ENCODE data around the gene TSC22D3. TPM values are rescaled to one million over a fixed set of nuclear protein-coding genes. Genes with fewer than 3 reads are reported as not detected.

The TSC22D3 gene
- total and polyA plus RNA-seq, 2 experiments from 2014 or later = 235 to 297 TPM

DNA sequence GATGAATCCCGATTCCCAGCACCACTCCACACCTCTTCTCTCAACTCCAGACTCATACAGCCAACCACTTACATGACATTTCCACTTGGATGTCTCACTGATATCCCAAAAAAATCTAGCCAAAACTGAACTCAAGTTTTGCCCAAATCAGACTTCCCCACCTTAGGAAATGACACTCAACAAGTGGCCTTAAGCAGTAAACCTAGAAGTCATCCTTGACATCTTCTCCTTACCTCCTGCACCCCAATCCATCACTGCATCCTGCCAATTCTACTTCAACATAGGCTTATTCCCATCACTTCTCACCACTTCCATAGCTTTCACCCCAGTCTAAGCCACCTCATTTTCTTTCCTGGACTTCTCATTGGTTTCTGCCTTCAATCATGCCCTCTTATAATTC, 108.2 kb downstream of the TSC22D3 start:
- H3K4me3 ChIP-seq = no peak overlapping the region
- no peaks in the 10 kb centered on the region for H3K36me3 ChIP-seq
- peaks cover 8% of the 10 kb centered on the region for H3K4me1 ChIP-seq (ENCODE audit: low read depth)
- H3K27ac ChIP-seq = no peak overlapping the region
- no peaks in the 10 kb centered on the region for H3K9me3 ChIP-seq (ENCODE audit: low read depth)
- TF ChIP-seq, protein P1, sequence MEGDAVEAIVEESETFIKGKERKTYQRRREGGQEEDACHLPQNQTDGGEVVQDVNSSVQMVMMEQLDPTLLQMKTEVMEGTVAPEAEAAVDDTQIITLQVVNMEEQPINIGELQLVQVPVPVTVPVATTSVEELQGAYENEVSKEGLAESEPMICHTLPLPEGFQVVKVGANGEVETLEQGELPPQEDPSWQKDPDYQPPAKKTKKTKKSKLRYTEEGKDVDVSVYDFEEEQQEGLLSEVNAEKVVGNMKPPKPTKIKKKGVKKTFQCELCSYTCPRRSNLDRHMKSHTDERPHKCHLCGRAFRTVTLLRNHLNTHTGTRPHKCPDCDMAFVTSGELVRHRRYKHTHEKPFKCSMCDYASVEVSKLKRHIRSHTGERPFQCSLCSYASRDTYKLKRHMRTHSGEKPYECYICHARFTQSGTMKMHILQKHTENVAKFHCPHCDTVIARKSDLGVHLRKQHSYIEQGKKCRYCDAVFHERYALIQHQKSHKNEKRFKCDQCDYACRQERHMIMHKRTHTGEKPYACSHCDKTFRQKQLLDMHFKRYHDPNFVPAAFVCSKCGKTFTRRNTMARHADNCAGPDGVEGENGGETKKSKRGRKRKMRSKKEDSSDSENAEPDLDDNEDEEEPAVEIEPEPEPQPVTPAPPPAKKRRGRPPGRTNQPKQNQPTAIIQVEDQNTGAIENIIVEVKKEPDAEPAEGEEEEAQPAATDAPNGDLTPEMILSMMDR (IDR thresholded peaks at IDR 0.05; ENCODE audit: low read depth, low read length) = no peak
- no peak for DNase-seq (ENCODE audit: low read depth in 1 of 2, low spot score in 1 of 2)
- H3K27me3 ChIP-seq = no peaks in the 10 kb centered on the region

DNA sequence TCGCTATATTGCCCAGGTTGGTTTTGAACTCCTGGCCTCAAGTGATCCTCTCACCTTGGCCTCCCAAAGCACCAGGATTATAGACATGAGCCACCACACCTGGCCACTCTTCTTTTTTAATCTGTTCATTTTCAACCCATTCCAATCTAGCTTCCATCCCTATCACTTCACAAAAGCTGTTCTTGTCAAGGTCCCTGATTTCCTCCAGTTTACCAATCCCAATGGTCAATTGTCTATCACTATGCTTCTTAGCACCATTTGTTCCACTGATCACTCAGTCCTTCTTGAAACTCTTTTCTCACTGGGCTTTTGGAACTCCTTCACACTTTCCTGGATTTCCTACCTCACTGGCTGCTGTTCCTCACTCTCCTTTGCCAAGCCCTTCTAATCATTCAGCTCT, 108.7 kb downstream of the TSC22D3 start:
- Histone ChIP-seq H3K9me3 (ENCODE audit: low read depth) (no peaks in the 10 kb centered on the region), H3K27ac (no peak overlapping the region), H3K4me1 (ENCODE audit: low read depth) (peaks cover 9% of the 10 kb centered on the region), H3K27me3 (no peaks in the 10 kb centered on the region), H3K36me3 (no peaks in the 10 kb centered on the region), H3K4me3 (no peak overlapping the region)
- TF ChIP-seq, protein P1 (IDR thresholded peaks at IDR 0.05; ENCODE audit: low read depth, low read length) = no peak
- no peak for DNase-seq (ENCODE audit: low read depth in 1 of 2, low spot score in 1 of 2)

Other genes with a start within 250 kb of the TSC22D3 start
- 75.4 and 82.6 TPM in 2 replicates for gene PRPS1, start 147.3 kb downstream of the TSC22D3 start, total RNA-seq
- gene PRPS1, start 147.3 kb downstream of the TSC22D3 start, polyA plus RNA-seq = 78.7 and 79.1 TPM in 2 replicates
- 0.11 TPM in 1 of 2 replicates, not detected in the other for gene NCBP2L, start 1.9 kb upstream of the TSC22D3 start, total RNA-seq
- 0.11 and 0.16 TPM in 2 replicates for gene NCBP2L, start 1.9 kb upstream of the TSC22D3 start, polyA plus RNA-seq
- gene MID2, start 50.1 kb upstream of the TSC22D3 start, total RNA-seq = 23.9 and 30.0 TPM in 2 replicates
- gene MID2, start 50.1 kb upstream of the TSC22D3 start, polyA plus RNA-seq = 9.9 and 13.9 TPM in 2 replicates
- gene TEX13B, start 206.6 kb upstream of the TSC22D3 start, total RNA-seq = not detected in 2 replicates
- not detected in 2 replicates for gene TEX13B, start 206.6 kb upstream of the TSC22D3 start, polyA plus RNA-seq